B cell (primary cell): ENCODE data around the gene NOTCH1. TPM values are rescaled to one million over a fixed set of nuclear protein-coding genes. Genes with fewer than 3 reads are reported as not detected.

Experiments
- ATAC-seq: fragments of 200-7000 bp; cut with Tn5 transposase; one replicate; pipeline ENCODE4 v1.10.0; 2021; ENCODE audit warnings: low read depth, mild to moderate bottlenecking, moderate number of reproducible peaks, moderate library complexity
- CTCF ChIA-PET: fragments of 350-600 bp; sonication (Branson Sonifier 250); formaldehyde crosslinking; loops from one replicate; lab custom pipeline; 2021; ENCODE audit warnings: antibody characterized with exemption, inconsistent platforms; lab: Charles Lee
- POLR2A ChIA-PET: fragments of 350-600 bp; sonication (Branson Sonifier 250); formaldehyde crosslinking; loops from one replicate; lab custom pipeline; 2021; ENCODE audit warnings: antibody characterized with exemption; lab: Charles Lee
- DNase-seq: peaks from one replicate; pipeline ENCODE4 v3.0.0; 2013
- H2AFZ ChIP-seq: 2 replicates; pipeline ENCODE4 v1.6.1; 2012; ENCODE audit warnings: mild to moderate bottlenecking, low read depth, low read length; ENCODE audit not compliant: insufficient read depth, poor library complexity, severe bottlenecking
- H3K27ac ChIP-seq, 2 donors: 1 replicate in 1 of 2; 2 replicates in 1 of 2; pipeline ENCODE4 v1.5.1; 2012 to 2013; ENCODE audit warnings: low read length in 2 of 2, mild to moderate bottlenecking in 2 of 2, moderate library complexity in 1 of 2
- H3K27me3 ChIP-seq, 4 experiments: fragments of 200-600 bp in 1 of 4; sonication (generic) in 1 of 4; replicated peaks in 1 of 4; 1 replicate in 2 of 4; 2 replicates in 2 of 4; pipeline versions ENCODE4 v1.6.1 to v1.7.0; 2013 to 2016; ENCODE audit warnings: low read length in 3 of 4, mild to moderate bottlenecking in 2 of 4, mixed read lengths in 1 of 4, moderate library complexity in 1 of 4; ENCODE audit not compliant: insufficient read depth in 4 of 4, control insufficient read depth in 3 of 4; ENCODE audit errors: control extremely low read depth in 1 of 4
- H3K36me3 ChIP-seq, 2 experiments: replicated peaks in 1 of 2; 1 replicate in 1 of 2; 2 replicates in 1 of 2; pipeline versions ENCODE4 v1.6.1 to v1.7.1; 2013; ENCODE audit warnings: low read length in 1 of 2; ENCODE audit not compliant: insufficient read depth in 2 of 2, control insufficient read depth in 1 of 2; ENCODE audit errors: control extremely low read depth in 1 of 2, extremely low read depth in 1 of 2
- H3K4me1 ChIP-seq, 2 donors: fragments of 200-600 bp in 1 of 2; sonication (generic) in 1 of 2; 1 replicate in 1 of 2; 2 replicates in 1 of 2; pipeline versions ENCODE4 v1.5.1 to v1.6.1; 2013 to 2017; ENCODE audit warnings: low read length in 2 of 2; ENCODE audit not compliant: control insufficient read depth in 2 of 2, insufficient read depth in 2 of 2
- H3K4me2 ChIP-seq: replicated peaks from 2 replicates; pipeline ENCODE3; 2012; ENCODE audit warnings: mild to moderate bottlenecking, low read depth, low read length; ENCODE audit not compliant: poor library complexity, severe bottlenecking
- H3K4me3 ChIP-seq, 5 experiments: fragments of 200-600 bp in 1 of 5; sonication (generic) in 1 of 5; 1 replicate in 3 of 5; 2 replicates in 2 of 5; pipeline versions ENCODE4 v1.5.1 to v1.7.0; 2011 to 2016; ENCODE audit warnings: low read length in 4 of 5, mild to moderate bottlenecking in 4 of 5, low read depth in 2 of 5, control low read depth in 1 of 5, moderate library complexity in 1 of 5; ENCODE audit not compliant: insufficient read depth in 1 of 5; ENCODE audit errors: control extremely low read depth in 1 of 5, extremely low read depth in 1 of 5
- H3K79me2 ChIP-seq: fragments of 200-600 bp; sonication (generic); one replicate; pipeline ENCODE4 v1.6.0; 2016; ENCODE audit warnings: low read length; ENCODE audit not compliant: control insufficient read depth, insufficient read depth
- H3K9ac ChIP-seq: fragments of 200-600 bp; sonication (generic); 2 replicates; pipeline ENCODE4 v1.6.1; 2017; ENCODE audit warnings: mild to moderate bottlenecking, low read length, moderate library complexity
- H3K9me3 ChIP-seq, 3 donors: one replicate each; pipeline versions ENCODE4 v1.6.1 to v1.7.1; 2013; ENCODE audit warnings: low read length in 2 of 3; ENCODE audit not compliant: control insufficient read depth in 2 of 3, insufficient read depth in 1 of 3; ENCODE audit errors: control extremely low read depth in 1 of 3
- H4K20me1 ChIP-seq: 2 replicates; pipeline ENCODE4 v1.6.0; 2012; ENCODE audit warnings: mild to moderate bottlenecking, low read length; ENCODE audit not compliant: insufficient read depth, control insufficient read depth, poor library complexity, severe bottlenecking
- H3K27ac Mint-ChIP-seq: one replicate; pipeline ENCODE4 v1.8.0; 2021; ENCODE audit warnings: mixed read lengths
- H3K27me3 Mint-ChIP-seq: one replicate; pipeline ENCODE4 v1.8.0; 2021; ENCODE audit warnings: mixed read lengths
- H3K4me1 Mint-ChIP-seq: one replicate; pipeline ENCODE4 v1.8.0; 2021; ENCODE audit warnings: mixed read lengths
- H3K4me3 Mint-ChIP-seq: one replicate; pipeline ENCODE4 v1.8.0; 2021; ENCODE audit warnings: mixed read lengths
- H3K9me3 Mint-ChIP-seq: one replicate; pipeline ENCODE4 v1.8.0; 2022; ENCODE audit warnings: mixed read lengths; ENCODE audit not compliant: insufficient read depth
- EZH2 ChIP-seq: IDR thresholded peaks from 2 replicates; pipeline ENCODE4 v1.6.1; 2012; ENCODE audit warnings: borderline replicate concordance, low read depth, mild to moderate bottlenecking, moderate library complexity, low read length; ENCODE audit not compliant: insufficient read depth, poor library complexity, severe bottlenecking
- WGBS: methylation state at CpG from one replicate; pipeline ENCODE4 v1.1.5; 2013; ENCODE audit warnings: missing lambda C conversion rate; ENCODE audit not compliant: insufficient coverage; 5-methylcytosine and 5-hydroxymethylcytosine counted together
- intact Hi-C: fragments of 100-400 bp; cut with micrococcal nuclease; formaldehyde crosslinking; loops from one replicate; pipeline ENCODE4 v1.10.0; 2022
- polyA plus RNA-seq: library from polyadenylated mRNA; depleted of rRNA; stranded (reverse); fragments of >200 nt; gene quantifications from 2 replicates; pipeline ENCODE4 v1.2.3, GENCODE V29; 2012
- total RNA-seq, 2 donors: library from RNA; stranded (reverse); fragments of 120-200 nt in 1 of 2; gene quantifications; 1 replicate in 1 of 2; 2 replicates in 1 of 2; pipeline versions ENCODE4 v1.2.3 to v1.2.4, GENCODE V29; 2013 to 2022
- TF ChIP-seq, protein P1 (sequence below): fragments of 200-600 bp; IDR thresholded peaks from one replicate; pipeline ENCODE4 v1.8.0; 2022; ENCODE audit warnings: antibody characterized with exemption, mild to moderate bottlenecking

The NOTCH1 gene
- total and polyA plus RNA-seq, 2 donors (not counting 1 experiment from before 2014, with no cell fraction given): 16.6 to 38.5 TPM

- H3K4me3 Mint-ChIP-seq: peak overlapping the region; percentile 82
- Histone ChIP-seq H2AFZ (peak overlapping the region; percentile 9), H3K4me1 (peaks cover 31 to 40% of the 10 kb centered on the region in 2 donors), H3K9ac (peak overlapping the region; percentile 42), H3K4me3 (peak overlapping the region in 4 of 5 experiments; percentile 4 to 37 (median 23)), H3K27me3 (no peaks in the 10 kb centered on the region), H3K4me2 (peak overlapping the region; percentile 83), H3K9me3 (no peaks in the 10 kb centered on the region), H4K20me1 (peaks cover 20% of the 10 kb centered on the region), H3K27ac (peak overlapping the region; percentile 68 to 78), H3K79me2 (no peaks in the 10 kb centered on the region), H3K36me3 (no peaks in the 10 kb centered on the region)
- ChIA-PET POLR2A (interaction anchor here (0.6 to 1.5 kb wide), 9 partner anchors 10 to 297 kb away, joined by 3 to 9 read pairs (median 3); no protein-coding TSS in a partner anchor), CTCF (interaction anchor here (0.7 to 1.5 kb wide), 7 partner anchors 11 to 579 kb away, joined by 3 to 5 read pairs (median 4); no protein-coding TSS in a partner anchor)
- WGBS: 1% methylated on average over 7 of the region's 22 CpGs
- H3K27me3 Mint-ChIP-seq: no peaks in the 10 kb centered on the region
- peak overlapping the region; percentile 89 for H3K27ac Mint-ChIP-seq
- H3K9me3 Mint-ChIP-seq: no peaks in the 10 kb centered on the region
- TF ChIP-seq, protein P1, sequence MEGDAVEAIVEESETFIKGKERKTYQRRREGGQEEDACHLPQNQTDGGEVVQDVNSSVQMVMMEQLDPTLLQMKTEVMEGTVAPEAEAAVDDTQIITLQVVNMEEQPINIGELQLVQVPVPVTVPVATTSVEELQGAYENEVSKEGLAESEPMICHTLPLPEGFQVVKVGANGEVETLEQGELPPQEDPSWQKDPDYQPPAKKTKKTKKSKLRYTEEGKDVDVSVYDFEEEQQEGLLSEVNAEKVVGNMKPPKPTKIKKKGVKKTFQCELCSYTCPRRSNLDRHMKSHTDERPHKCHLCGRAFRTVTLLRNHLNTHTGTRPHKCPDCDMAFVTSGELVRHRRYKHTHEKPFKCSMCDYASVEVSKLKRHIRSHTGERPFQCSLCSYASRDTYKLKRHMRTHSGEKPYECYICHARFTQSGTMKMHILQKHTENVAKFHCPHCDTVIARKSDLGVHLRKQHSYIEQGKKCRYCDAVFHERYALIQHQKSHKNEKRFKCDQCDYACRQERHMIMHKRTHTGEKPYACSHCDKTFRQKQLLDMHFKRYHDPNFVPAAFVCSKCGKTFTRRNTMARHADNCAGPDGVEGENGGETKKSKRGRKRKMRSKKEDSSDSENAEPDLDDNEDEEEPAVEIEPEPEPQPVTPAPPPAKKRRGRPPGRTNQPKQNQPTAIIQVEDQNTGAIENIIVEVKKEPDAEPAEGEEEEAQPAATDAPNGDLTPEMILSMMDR: no peak
- no peak for TF ChIP-seq EZH2
- H3K4me1 Mint-ChIP-seq: peaks cover 27% of the 10 kb centered on the region
- intact Hi-C loops: no loop called here
- ATAC-seq: peak; percentile 63
- peak; percentile 61 for DNase-seq
Measured at GRCh38 chr9:136551401-136552116, 5.7 kb upstream of the NOTCH1 start.
